ENCODE results near the gene LLCFC1.

The LLCFC1 gene

DNA sequence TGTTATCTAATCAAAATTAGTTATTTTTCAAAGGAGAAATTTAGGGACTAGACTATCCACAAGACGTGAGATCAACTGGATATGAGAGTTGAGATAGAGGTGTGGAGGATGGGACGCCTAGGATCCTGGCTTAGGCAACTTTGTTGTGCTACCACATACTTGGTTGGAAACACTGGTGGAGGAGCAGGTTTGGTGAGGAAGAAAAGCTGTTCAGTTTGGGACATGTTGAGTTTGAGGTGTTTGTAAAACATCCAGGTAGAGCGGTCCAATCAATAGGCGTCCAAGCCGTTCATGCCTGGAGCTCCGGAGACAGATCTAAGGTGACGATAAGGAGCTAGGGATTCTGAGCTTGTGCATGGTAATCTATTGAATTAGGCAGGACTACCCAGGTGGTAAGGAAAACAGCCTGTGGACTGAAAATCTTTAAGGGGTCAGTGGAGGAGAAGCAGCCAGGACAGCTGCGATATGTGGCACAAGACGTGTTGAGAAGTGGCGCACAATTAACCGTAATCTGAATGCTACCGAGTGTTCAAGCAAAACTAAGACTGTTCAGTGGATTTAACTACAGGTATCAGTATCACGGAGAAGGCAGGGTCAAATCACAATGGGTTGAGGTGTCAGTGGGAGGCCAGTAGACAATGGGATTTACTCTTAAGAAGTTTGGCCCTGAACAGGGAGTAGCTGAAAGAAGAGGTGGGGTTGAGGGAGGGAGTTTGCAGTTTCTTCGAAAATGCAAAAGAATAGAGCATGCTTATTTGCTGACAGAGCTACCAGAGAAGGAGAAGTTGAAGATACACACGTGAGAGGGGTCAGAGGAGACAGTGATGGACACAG is 37.6 kb upstream of the LLCFC1 start:
- TF ChIP-seq, protein P1, sequence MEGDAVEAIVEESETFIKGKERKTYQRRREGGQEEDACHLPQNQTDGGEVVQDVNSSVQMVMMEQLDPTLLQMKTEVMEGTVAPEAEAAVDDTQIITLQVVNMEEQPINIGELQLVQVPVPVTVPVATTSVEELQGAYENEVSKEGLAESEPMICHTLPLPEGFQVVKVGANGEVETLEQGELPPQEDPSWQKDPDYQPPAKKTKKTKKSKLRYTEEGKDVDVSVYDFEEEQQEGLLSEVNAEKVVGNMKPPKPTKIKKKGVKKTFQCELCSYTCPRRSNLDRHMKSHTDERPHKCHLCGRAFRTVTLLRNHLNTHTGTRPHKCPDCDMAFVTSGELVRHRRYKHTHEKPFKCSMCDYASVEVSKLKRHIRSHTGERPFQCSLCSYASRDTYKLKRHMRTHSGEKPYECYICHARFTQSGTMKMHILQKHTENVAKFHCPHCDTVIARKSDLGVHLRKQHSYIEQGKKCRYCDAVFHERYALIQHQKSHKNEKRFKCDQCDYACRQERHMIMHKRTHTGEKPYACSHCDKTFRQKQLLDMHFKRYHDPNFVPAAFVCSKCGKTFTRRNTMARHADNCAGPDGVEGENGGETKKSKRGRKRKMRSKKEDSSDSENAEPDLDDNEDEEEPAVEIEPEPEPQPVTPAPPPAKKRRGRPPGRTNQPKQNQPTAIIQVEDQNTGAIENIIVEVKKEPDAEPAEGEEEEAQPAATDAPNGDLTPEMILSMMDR (IDR thresholded peaks at IDR 0.05): no peak
- H3K27ac ChIP-seq: no peak overlapping the region
- no peak overlapping the region for H3K4me3 ChIP-seq
- peak; percentile 38 for DNase-seq (ENCODE audit: low spot score)

DNA sequence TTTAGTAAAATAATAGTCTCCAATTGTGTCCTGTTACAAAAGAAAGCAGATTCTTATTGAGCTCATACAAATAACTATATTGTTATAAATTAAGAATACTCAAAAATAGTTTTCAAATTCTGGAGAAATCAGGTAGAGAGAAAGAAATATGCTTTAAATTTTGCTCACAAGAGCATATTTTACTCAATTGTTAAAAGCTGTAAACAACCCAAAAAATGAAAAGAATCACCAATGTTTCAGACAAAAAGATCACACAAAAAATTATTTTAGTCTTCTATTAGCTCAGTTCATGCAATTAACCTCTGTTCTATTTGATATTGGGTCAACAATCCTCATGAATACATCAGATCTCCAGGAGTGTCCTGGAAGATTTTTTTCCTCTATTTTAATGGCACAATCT is 35.2 kb upstream of the LLCFC1 start:
- DNase-seq (ENCODE audit: low spot score): no peak
- Histone ChIP-seq H3K27ac (no peak overlapping the region), H3K4me3 (no peak overlapping the region)
- TF ChIP-seq, protein P1 (IDR thresholded peaks at IDR 0.05): no peak

DNA sequence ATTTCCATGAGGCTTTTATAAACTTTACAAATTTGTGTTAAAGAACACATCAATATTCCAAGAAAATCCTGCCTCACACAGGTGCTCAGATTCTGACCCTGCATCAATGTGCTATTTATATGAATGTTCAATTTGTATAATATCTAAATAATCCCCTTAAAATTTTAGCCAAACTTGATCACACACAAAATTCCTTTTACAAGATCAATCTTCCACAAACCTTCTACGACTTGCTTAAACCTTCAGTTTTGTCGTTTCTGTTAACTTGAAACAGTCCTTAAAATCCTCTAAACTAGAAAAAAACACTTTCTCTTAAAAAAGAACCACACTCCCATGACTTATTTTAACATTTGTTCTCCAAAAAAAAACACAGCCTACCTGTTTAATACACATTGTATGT is 33.5 kb upstream of the LLCFC1 start:
- H3K4me3 ChIP-seq: no peak overlapping the region
- no peak overlapping the region for H3K27ac ChIP-seq
- TF ChIP-seq, protein P1 (IDR thresholded peaks at IDR 0.05): no peak
- no peak for DNase-seq (ENCODE audit: low spot score)

DNA sequence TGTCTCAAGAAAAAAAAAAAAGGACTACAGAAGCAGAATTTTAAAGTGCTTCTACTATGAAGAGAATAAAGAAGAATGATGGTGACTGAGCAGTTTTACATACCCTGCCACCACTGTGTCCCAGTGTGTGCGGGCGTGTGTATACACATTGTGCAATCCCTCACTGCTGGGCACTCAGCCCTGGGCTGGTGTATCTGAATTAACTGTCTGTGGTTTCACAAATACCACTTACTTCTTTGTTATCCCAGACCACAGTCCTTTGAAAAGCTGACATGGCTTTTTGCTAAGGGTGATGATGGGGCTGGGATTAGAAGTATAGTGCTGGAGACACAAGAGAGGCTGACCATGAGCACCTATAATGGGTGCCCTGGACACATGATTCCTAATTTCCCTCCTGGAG is 32.6 kb upstream of the LLCFC1 start:
- DNase-seq (ENCODE audit: low spot score): peak; percentile 9
- Histone ChIP-seq H3K4me3 (no peak overlapping the region), H3K27ac (no peak overlapping the region)
- TF ChIP-seq, protein P1 (IDR thresholded peaks at IDR 0.05): no peak

DNA sequence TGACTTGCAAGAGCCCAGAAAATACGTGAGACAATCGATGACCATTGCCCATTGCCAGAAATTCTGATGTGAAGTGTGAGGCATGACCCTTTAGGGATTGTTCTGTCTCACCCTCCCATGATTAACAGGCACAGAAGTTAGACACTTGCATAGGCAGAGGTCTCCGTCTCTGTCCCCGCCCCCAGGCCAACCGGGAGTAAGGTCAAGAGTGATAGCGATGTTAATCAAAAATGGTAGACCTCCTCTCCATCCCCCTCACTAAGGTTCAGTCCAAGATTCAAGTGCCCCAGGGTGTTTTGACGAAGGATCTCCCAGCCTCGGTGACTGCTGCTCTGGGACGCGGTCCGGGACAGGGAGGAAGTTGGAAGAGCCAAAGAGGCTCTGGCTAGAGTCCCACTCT is 31.0 kb upstream of the LLCFC1 start:
- H3K4me3 ChIP-seq: no peak overlapping the region
- DNase-seq (ENCODE audit: low spot score): peak; percentile 40
- TF ChIP-seq, protein P1 (IDR thresholded peaks at IDR 0.05): no peak
- no peak overlapping the region for H3K27ac ChIP-seq

DNA sequence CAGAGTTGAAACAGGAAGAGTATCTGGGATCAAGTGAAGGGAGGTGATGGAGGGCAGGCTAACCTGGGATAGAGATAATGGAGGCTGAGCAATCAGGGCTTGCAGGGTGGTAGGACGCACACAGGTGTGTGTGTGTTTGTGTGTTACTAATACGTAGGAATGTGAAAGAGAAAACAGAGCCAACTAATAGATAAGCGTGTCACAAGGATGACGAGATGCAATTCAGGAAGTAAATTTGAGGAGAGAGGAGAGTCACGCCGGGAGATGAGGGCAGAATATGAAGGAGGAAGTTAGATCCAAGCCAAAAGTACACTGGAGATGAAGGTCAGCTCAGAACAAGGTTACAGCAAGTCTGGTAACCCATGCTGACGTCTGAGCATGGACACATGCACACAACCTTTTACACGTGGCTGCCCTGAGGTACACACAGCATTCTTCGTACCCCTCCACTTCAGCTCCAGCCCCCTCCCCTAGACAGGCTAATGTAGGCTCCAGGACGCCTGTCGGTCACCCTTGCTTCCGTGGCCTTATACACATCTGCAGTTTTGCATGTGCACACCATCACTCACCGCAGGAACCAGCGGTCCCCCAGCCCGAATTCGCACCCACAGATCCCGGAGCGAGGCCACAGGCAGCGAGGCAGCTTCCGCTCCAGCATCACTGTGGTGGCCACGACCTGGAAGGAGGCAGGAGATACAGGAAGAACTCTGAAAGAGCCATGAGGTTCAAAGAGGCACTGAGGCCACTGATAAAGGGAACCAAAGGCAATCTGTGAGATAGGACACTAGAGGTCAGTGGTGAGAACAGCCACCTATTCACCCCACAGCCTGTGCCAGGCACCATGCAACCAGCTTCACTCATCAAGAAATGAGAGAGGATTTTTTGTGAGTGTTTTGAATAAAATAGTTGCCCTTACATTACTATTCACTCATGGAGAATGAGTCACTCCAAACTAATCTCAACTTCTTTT is 30.1 kb upstream of the LLCFC1 start:
- TF ChIP-seq, protein P1 (IDR thresholded peaks at IDR 0.05): no peak
- no peak overlapping the region for H3K4me3 ChIP-seq
- DNase-seq (ENCODE audit: low spot score): peak; percentile 38
- H3K27ac ChIP-seq: no peak overlapping the region
